NCI-H345 (cell line): Measurements from ENCODE around the gene GRM6.
A peak's percentile ranks its signal among the peaks of the same experiment; 100 is the strongest.

ENCODE experiments used
- DNase-seq: peaks from one replicate; lab custom pipeline; 2025; lab: John Stamatoyannopoulos, UW

The GRM6 gene

GRCh38 chr5:178994580-178995340, at the start of gene GRM6:
TSS of gene GRM6 (minus strand) at chr5:178995320. CDS start at chr5:178994944, 376 bp downstream.
- DNase-seq: no peak

DNA sequence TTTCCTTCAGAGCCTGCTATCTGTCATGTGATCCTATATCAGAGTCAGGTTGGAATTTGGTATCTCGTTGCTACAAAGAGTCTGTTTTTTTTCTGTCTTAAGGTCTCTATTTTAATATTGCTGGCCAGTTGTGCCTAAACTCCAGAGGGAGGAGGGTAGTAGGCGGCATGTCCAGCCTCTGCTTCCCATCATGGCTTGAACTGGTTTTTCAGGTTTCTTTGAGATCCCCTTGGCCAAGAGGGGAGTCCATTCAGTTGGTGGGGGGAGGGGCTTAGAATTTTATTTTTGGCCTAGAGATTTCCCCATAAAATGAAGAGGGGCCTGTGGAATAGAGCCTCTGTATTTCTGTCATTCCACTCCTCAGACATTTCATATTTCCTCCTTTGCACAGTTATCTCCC, 49.6 kb upstream of the GRM6 start:
- DNase-seq: no peak

DNA sequence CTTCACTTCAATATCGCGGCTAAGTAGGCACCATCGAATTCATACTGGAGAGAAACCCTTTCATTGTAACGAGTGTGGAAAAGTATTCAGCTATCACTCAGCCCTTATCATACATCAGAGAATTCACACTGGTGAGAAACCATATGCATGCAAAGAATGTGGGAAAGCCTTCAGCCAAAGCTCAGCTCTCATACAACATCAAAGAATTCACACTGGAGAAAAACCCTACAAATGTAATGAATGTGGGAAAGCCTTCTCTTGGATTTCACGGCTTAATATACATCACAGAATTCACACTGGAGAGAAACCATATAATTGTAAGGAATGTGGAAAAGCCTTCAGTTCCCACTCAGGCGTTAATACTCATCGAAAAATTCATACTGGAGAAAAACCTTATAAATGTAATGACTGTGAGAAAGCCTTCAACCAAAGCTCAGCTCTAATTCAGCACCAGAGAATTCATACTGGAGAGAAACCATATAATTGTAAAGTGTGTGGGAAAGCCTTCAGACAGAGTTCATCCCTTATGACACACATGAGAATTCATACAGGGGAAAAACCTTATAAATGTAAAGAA, 38.0 kb upstream of the GRM6 start:
- no peak for DNase-seq

GRCh38 chr5:179023528-179024189, 28.5 kb upstream of the GRM6 start, which contains the start of gene ZNF879:
TSS of gene ZNF879 (plus strand) at chr5:179023804. CDS start at chr5:179025005, 1,201 bp downstream.
- peak; percentile 93 for DNase-seq

DNA sequence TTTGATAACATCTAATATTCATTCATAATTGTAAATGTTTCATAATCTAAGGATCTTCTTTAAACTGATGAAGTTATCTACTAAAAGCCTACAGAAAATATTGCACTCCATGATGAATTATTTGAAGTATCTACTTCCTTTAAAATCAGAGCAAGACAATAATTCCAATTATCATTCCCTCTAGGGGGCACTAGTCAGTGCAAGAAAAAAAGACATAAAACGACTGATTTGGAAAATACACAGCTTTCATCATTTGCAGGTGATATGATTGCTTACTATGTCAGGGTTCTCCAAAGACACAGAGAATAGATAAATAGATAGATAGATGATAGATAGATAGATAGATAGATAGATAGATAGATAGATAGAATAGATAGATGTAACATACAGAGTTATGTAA, 13.5 kb upstream of the GRM6 start:
- DNase-seq: no peak

DNA sequence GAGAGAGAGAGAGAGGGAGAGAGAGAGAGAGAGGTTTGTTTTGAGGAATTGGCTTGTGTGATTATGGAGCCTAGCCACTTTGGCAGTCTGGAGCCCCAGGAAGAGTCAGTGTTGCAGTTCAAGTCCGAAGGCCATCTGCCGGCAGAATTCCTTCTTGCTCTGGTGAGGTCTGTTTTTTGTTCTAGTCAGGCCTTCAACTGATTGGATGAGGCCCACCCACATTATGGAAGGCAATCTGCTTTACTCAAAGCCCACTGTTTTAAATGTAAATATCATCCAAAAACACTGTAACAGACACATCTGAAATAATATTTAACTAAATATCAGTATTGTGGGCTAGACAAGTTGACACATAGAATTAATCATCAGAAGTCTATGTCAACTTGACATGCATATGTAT, 11.4 kb upstream of the GRM6 start:
- no peak for DNase-seq

- DNase-seq: no peak
These were observed 3.3 kb upstream of the GRM6 start for GRCh38 chr5:178998441-178998840.

- no peak for DNase-seq
These were observed 2.1 kb upstream of the GRM6 start for GRCh38 chr5:178997191-178997590.

GRCh38 chr5:178996156-178996555, 1.0 kb upstream of the GRM6 start:
- DNase-seq: no peak

DNA sequence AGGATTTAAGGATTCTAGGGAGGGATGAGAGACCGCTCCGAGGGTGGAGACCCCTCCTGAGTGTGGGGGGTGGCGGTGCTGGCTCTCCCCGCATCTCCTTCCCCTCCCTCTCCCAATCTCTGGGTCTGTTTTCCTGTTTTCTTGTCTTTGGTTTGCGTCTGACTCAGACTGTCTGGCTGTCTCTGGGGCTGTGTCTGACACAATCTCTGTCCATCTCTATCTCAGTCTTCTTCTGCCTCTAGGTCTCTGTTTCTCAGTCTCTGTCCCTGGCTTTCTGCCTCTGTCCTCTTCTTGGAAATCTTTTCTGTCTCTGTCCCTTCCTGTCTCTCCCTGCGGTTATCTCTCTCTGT, 196 bp upstream of the GRM6 start:
- DNase-seq: no peak

DNA sequence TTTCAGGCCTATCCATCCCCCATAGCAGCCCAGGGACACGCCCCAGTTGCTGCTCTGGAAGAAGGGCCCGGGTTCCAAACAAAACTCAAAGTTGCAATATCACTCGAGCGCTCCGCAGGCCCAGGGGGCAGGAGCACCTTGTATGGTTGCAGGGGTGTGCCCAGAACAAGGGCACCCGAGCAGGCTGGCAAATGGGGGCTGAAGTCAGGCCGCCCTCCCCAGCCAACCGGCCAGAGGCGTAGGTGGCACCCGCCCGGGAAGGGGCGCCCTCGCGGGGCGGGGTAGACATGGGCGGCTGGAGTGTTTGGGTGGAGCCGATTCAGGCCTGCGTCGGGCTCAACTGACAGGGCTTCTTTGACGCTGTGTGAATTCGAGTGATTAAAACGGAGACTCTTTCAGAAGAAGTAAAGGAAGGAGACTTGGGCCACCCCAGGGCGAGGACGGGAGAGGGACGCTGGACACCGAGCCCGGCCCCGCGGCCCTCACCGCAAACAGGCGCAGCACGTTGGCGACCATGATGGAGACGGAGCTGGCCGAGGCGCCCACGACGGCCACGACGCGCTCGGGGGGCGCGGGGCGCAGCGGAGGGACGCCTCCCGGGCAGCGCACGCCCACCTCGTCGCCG, 1.1 kb downstream of the GRM6 start:
- no peak for DNase-seq

GRCh38 chr5:178993236-178993765, 1.8 kb downstream of the GRM6 start:
- no peak for DNase-seq

DNA sequence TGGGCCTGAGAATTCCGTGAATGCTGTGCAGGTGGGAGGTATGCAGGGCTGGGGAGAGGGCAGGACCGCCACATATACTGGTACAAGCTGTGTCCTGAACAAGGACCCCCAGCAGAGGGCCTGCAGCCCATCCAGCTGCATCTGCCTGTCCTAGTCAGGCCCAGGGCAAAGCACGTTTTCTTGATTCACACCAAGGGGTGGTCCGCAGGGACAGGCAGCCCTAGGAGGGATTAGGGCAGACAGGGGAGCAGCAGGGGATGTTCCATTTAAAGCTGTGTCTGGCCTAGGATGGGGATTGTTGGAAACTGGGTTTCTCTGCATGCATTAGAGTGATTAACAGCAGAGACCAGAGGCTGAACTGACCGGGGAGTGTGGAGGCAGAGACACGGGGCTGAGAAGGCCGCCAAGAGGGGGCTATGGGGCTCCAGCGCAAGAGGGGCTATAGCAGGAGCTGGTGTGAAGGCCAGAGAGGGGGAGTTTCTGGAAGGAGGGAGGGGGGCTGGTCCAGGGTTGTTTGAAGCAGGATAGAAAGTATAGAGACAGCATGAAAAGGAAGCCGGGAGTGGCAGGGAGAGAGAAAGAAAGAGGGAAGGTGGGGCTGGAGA, 2.7 kb downstream of the GRM6 start:
- DNase-seq: no peak

- no peak for DNase-seq
These were observed 3.7 kb downstream of the GRM6 start for GRCh38 chr5:178991190-178992145.

DNA sequence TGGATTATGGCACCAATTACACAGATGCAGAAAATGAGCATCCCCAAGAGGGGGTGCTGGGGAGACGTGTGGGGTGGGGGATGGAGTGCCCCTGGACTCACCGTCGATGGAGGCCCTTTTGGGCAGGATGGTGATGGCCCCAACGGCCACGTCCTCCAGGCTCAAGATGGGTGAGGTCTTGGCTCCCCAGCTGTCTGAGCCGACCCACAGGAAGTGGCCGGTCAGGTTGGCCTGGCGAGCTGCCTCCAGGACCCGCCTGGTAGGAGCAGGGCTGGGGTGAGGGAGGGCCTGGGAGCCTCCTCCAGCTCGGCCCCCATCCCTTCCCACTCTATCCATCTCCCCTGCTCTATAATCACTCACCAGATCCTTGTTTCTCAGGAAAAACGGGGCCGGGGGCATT, 4.6 kb downstream of the GRM6 start:
- DNase-seq: no peak

DNA sequence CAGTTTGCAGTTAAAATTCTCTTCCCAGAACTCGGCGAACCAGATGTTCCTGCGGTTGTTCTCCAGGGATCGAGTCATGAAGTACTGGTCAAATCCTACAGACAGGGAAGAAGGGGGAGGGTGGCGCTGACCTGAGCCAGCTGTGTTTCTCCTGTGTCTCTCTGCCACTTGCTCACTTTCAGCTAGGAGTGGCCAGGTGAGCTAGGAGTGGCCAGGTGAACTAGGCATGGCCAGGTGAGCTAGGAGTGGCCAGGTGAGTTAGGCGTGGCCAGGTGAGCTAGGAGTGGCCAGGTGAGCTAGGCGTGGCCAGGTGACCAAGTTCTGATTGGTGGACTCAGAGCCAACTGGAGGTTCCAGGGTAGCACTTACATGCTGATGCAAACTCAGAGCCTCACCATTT, 5.8 kb downstream of the GRM6 start:
- DNase-seq: no peak

DNA sequence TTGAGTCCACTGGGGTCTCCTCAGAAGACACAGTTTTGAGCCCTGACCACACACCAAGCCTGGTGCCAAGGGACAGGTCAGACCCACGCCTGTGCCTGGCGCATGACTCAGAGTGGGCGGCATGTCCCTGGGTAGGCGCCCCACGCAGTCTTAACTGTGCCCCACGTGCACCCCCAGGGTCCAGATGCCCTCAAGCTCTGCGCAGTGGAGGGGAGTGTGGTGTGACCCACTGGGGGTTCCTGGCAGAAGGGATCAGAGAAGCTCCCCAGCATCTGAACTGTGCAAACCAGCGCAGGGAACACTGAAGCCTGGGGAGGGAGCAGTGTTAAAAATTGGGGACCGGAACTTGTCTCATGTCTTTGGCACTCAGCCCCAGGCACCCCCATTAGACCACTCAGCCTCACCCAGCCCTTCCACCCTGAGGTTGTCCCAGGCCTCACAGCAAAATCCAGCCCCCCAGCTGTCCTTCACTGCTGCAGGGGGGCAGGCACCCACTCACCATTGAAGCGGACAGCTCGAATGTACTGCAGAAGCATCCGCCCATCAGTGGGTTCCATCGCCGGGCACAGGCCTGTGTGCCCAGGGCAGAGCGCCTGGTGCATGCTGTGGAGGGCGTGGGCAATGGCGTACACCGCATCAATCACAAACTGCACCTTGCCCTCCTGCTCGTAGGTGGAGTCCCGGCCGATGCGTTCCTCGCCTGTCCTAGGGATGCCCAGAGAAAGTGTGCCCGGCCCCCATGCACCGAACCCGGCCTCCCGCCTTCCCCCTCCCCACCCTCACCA, 6.5 kb downstream of the GRM6 start:
- no peak for DNase-seq

DNA sequence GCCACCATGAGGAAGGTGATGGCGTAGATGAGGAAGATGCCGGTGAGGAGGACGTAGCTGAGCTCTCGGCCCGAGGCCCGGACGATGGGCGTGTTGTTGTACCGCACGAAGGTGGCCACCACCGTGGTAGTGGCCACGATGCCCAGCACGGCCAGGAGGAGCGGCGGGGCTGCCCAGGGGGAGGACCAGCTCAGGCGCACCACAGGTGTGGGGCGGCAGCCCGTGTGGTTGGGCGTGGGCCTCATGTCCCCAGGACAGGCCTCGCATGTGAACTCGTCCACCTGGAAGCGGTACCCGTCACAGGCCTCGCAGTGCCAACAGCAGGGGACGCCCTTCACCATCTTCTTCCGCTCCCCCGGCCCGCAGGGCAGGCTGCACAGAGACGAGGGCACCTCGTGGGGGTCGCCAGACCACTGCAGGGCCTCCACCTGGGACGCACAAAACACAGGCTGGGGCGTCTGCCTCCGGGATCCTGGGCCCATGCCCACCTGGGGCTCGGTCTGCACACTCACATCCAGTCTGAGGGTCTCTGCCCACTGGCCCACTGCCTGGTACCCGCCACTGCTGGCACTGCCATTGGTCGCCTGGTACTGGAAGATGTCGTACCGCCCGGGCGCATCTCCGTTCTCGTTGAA, 8.7 kb downstream of the GRM6 start:
- no peak for DNase-seq

DNA sequence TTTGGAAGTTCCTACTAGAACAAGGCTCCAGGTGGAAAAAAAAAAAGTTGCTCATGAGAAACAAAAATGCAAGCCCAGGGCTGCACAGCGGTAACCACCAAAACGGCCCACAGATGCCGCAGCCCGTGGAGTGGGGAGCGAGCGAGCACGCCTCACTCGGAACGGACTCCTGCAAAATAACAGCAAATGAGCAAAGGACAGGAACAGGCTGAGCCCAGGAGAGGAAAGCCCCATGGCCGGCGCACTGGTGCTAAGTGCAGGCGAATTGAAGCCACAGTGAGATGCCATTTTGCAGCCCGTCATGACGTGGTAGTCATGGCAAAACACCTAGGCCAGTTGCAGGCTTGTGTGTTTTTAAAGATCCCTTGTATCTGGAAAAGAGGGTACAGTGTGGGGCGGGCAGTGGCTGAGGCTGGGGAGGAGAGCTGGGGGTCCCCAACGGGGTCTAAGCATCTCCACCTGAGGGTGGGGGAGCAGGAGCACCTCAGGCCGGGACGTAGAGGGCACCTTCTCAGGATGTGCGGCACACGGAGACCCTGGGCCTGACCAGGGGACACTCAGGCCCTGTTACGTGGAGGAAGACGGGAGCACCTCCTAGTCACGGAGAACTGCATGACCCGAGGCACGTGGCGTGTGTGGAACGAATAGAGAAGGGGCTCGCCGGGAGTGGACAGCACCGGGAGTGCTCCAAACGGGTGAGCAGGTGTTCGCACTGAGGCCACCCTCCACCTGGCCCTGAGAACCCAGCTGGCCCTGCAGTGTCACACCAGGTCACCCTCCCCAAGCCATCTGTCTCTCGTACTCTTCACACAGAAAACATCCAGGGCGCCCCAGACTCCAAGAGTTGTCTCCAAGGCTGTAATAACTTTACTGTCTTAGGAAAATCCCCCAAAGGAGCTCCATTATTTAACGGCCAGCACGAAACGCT, 10.7 kb downstream of the GRM6 start:
- no peak for DNase-seq
